H9 (cell line): ENCODE data around the gene RYR3. TPM values are rescaled to one million over a fixed set of nuclear protein-coding genes. Genes with fewer than 3 reads are reported as not detected.

Source experiments
- DNase-seq: peaks from one replicate; pipeline ENCODE4 v3.0.0-alpha.2; 2017
- H2AFZ ChIP-seq: one replicate; pipeline ENCODE4 v1.6.1; 2013; ENCODE audit warnings: mild to moderate bottlenecking, low read length, control low read depth, moderate library complexity
- H2AK5ac ChIP-seq: 2 replicates; pipeline ENCODE4 v1.6.1; 2013; ENCODE audit warnings: low read length, control low read depth, mixed read lengths; ENCODE audit not compliant: insufficient read length
- H2BK120ac ChIP-seq: one replicate; pipeline ENCODE4 v1.6.1; 2013; ENCODE audit warnings: low read depth, mild to moderate bottlenecking, low read length, control low read depth, inconsistent platforms; ENCODE audit not compliant: poor library complexity, severe bottlenecking
- H2BK12ac ChIP-seq: 2 replicates; pipeline ENCODE4 v1.6.1; 2013; ENCODE audit warnings: low read length, control low read depth, mixed read lengths, low read depth; ENCODE audit not compliant: insufficient read length
- H2BK15ac ChIP-seq: 2 replicates; pipeline ENCODE4 v1.6.1; 2013; ENCODE audit warnings: low read depth, low read length, control low read depth
- H2BK20ac ChIP-seq: one replicate; pipeline ENCODE4 v1.6.1; 2013; ENCODE audit warnings: low read depth, mild to moderate bottlenecking, low read length, control low read depth, inconsistent platforms; ENCODE audit not compliant: poor library complexity, severe bottlenecking
- H2BK5ac ChIP-seq: 2 replicates; pipeline ENCODE4 v1.6.1; 2013; ENCODE audit warnings: low read length, control low read depth, mixed read lengths; ENCODE audit not compliant: insufficient read length
- H3K14ac ChIP-seq: 2 replicates; pipeline ENCODE4 v1.6.1; 2013; ENCODE audit warnings: low read length, control low read depth; ENCODE audit not compliant: insufficient read depth
- H3K18ac ChIP-seq: 2 replicates; pipeline ENCODE4 v1.6.1; 2013; ENCODE audit warnings: low read depth, mild to moderate bottlenecking, mixed read lengths, low read length, control low read depth; ENCODE audit not compliant: insufficient read length
- H3K23ac ChIP-seq: 2 replicates; pipeline ENCODE4 v1.6.1; 2013; ENCODE audit warnings: low read length, control low read depth, mixed read lengths, low read depth; ENCODE audit not compliant: insufficient read length
- H3K23me2 ChIP-seq: 2 replicates; pipeline ENCODE4 v1.6.1; 2013; ENCODE audit warnings: low read depth, mild to moderate bottlenecking, mixed read lengths, low read length, control low read depth; ENCODE audit not compliant: insufficient read length, poor library complexity, severe bottlenecking
- H3K27ac ChIP-seq: 2 replicates; pipeline ENCODE4 v1.5.1; 2013; ENCODE audit warnings: low read length, control low read depth, mixed read lengths, low read depth; ENCODE audit not compliant: insufficient read length
- H3K27me3 ChIP-seq: 2 replicates; pipeline ENCODE4 v1.6.1; 2013; ENCODE audit warnings: low read length, control low read depth, inconsistent platforms; ENCODE audit not compliant: insufficient read depth
- H3K4ac ChIP-seq: 2 replicates; pipeline ENCODE4 v1.6.1; 2013; ENCODE audit warnings: low read depth, mild to moderate bottlenecking, control low read depth, inconsistent platforms, low read length, moderate library complexity
- H3K4me1 ChIP-seq: 2 replicates; pipeline ENCODE4 v1.6.1; 2013; ENCODE audit warnings: low read length, control low read depth, inconsistent platforms; ENCODE audit not compliant: insufficient read depth
- H3K4me2 ChIP-seq: 2 replicates; pipeline ENCODE4 v1.6.1; 2013; ENCODE audit warnings: low read length, control low read depth, mixed read lengths; ENCODE audit not compliant: insufficient read length, insufficient read depth
- H3K56ac ChIP-seq: 2 replicates; pipeline ENCODE4 v1.6.1; 2013; ENCODE audit warnings: low read depth, mild to moderate bottlenecking, mixed read lengths, low read length, control low read depth; ENCODE audit not compliant: insufficient read length
- H3K79me1 ChIP-seq: 2 replicates; pipeline ENCODE4 v1.6.1; 2013; ENCODE audit warnings: low read depth, mild to moderate bottlenecking, moderate library complexity, low read length, control low read depth, inconsistent platforms; ENCODE audit not compliant: insufficient read depth, poor library complexity, severe bottlenecking
- H3K79me2 ChIP-seq: 2 replicates; pipeline ENCODE4 v1.6.1; 2013; ENCODE audit warnings: low read length, control low read depth, inconsistent platforms; ENCODE audit not compliant: insufficient read depth
- H3K9ac ChIP-seq: 2 replicates; pipeline ENCODE4 v1.6.1; 2013; ENCODE audit warnings: low read length, control low read depth, mixed read lengths; ENCODE audit not compliant: insufficient read length; ENCODE audit errors: extremely low read depth
- H3K9me3 ChIP-seq: one replicate; pipeline ENCODE4 v1.6.1; 2013; ENCODE audit warnings: low read depth, low read length, inconsistent platforms; ENCODE audit not compliant: control insufficient read depth
- H3T11ph ChIP-seq: one replicate; pipeline ENCODE4 v1.6.1; 2013; ENCODE audit warnings: mild to moderate bottlenecking, low read length, control low read depth, inconsistent platforms
- H4K20me1 ChIP-seq: one replicate; pipeline ENCODE4 v1.6.1; 2013; ENCODE audit not compliant: control insufficient read depth, insufficient read length, insufficient read depth
- H4K5ac ChIP-seq: 2 replicates; pipeline ENCODE4 v1.6.1; 2013; ENCODE audit warnings: low read depth, mild to moderate bottlenecking, mixed read lengths, low read length, control low read depth; ENCODE audit not compliant: insufficient read length
- H4K8ac ChIP-seq: replicated peaks from 2 replicates; pipeline ENCODE4 v1.6.1; 2013; ENCODE audit warnings: low read length, control low read depth, mixed read lengths, low read depth; ENCODE audit not compliant: insufficient read length
- H4K91ac ChIP-seq: 2 replicates; pipeline ENCODE4 v1.6.1; 2013; ENCODE audit warnings: low read depth, mild to moderate bottlenecking, moderate library complexity, mixed read lengths, low read length, control low read depth; ENCODE audit not compliant: insufficient read length
- H3K27ac Mint-ChIP-seq, 3 experiments: 2 replicates in 2 of 3; 3 replicates in 1 of 3; pipeline ENCODE4 v1.8.0; 2020 to 2021; ENCODE audit warnings: mixed read lengths in 3 of 3, mild to moderate bottlenecking in 1 of 3, moderate library complexity in 1 of 3
- H3K27me3 Mint-ChIP-seq: 2 replicates; pipeline ENCODE4 v1.8.0; 2021; ENCODE audit warnings: low read depth, mild to moderate bottlenecking, moderate library complexity, mixed read lengths
- H3K36me3 Mint-ChIP-seq, 3 experiments: 2 replicates in 2 of 3; 3 replicates in 1 of 3; pipeline ENCODE4 v1.8.0; 2020 to 2021; ENCODE audit warnings: low read depth in 3 of 3, mixed read lengths in 3 of 3; ENCODE audit not compliant: insufficient read depth in 1 of 3
- H3K4me1 Mint-ChIP-seq, 2 experiments: 2 replicates each; pipeline ENCODE4 v1.8.0; 2020; ENCODE audit warnings: mixed read lengths in 2 of 2
- H3K4me3 Mint-ChIP-seq, 2 experiments: 2 replicates in 1 of 2; 3 replicates in 1 of 2; pipeline ENCODE4 v1.8.0; 2020 to 2021; ENCODE audit warnings: mild to moderate bottlenecking in 2 of 2, mixed read lengths in 2 of 2, moderate library complexity in 1 of 2
- H3K9me3 Mint-ChIP-seq, 2 experiments: 2 replicates in 1 of 2; 3 replicates in 1 of 2; pipeline ENCODE4 v1.8.0; 2020; ENCODE audit warnings: mild to moderate bottlenecking in 2 of 2, mixed read lengths in 2 of 2, moderate library complexity in 1 of 2
- WGBS: extraction: QIAGEN DNeasy Blood & Tissue Kit; methylation state at CpG from one replicate; pipeline ENCODE4 v1.1.7; 2013; ENCODE audit warnings: missing lambda C conversion rate, low lambda C conversion rate, mixed read lengths; ENCODE audit not compliant: insufficient read length; ENCODE audit errors: extremely low coverage; 5-methylcytosine and 5-hydroxymethylcytosine counted together
- total RNA-seq: library from RNA; stranded (reverse); gene quantifications from 2 replicates; pipeline ENCODE4 v1.2.1, GENCODE V29; 2021
- TF ChIP-seq, protein P1 (sequence below): fragments of 200-600 bp; sonication (generic); conservative IDR thresholded peaks from 3 replicates; pipeline ENCODE4 v1.8.0; 2021; ENCODE audit warnings: antibody characterized with exemption, mild to moderate bottlenecking

Gene RYR3
- total RNA-seq, 1 experiment from 2014 or later = 0.85 TPM

DNA sequence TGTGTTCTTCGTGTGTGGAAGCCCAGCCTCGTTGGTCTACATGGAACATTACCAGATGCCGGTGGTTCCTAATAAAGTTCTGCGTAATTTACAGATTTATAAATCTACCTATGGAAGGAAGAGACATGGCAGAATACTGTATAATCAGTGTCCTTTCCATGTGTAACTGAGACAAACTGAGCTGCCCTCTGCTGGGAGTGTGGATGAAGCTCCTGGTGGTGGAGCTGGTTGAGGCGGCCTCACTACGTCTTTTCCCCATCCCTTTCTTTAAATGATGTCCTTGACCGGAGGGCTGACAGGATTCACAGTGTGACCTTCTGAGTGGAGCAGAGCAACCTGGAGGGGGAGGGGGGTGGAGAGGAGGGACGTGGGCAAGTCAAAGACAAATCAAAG is 390.5 kb downstream of the RYR3 start:
- no peaks in the 10 kb centered on the region for H3K9me3 Mint-ChIP-seq
- no peak overlapping the region for H4K5ac ChIP-seq
- H4K20me1 ChIP-seq = no peaks in the 10 kb centered on the region
- no peak overlapping the region for H3K4me3 Mint-ChIP-seq
- H3K14ac ChIP-seq = no peak overlapping the region
- H3K27ac Mint-ChIP-seq = no peak overlapping the region
- no peak overlapping the region for H4K91ac ChIP-seq
- TF ChIP-seq, protein P1, sequence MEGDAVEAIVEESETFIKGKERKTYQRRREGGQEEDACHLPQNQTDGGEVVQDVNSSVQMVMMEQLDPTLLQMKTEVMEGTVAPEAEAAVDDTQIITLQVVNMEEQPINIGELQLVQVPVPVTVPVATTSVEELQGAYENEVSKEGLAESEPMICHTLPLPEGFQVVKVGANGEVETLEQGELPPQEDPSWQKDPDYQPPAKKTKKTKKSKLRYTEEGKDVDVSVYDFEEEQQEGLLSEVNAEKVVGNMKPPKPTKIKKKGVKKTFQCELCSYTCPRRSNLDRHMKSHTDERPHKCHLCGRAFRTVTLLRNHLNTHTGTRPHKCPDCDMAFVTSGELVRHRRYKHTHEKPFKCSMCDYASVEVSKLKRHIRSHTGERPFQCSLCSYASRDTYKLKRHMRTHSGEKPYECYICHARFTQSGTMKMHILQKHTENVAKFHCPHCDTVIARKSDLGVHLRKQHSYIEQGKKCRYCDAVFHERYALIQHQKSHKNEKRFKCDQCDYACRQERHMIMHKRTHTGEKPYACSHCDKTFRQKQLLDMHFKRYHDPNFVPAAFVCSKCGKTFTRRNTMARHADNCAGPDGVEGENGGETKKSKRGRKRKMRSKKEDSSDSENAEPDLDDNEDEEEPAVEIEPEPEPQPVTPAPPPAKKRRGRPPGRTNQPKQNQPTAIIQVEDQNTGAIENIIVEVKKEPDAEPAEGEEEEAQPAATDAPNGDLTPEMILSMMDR = no peak
- H2BK120ac ChIP-seq = no peak overlapping the region
- WGBS = no CpG with 5 or more reads among the region's 8 CpGs
- H3K4me1 ChIP-seq = no peaks in the 10 kb centered on the region
- H3K79me1 ChIP-seq = no peaks in the 10 kb centered on the region
- H3K27me3 Mint-ChIP-seq = peaks cover 4% of the 10 kb centered on the region; the same call in 1 of the 2 replicates
- no peaks in the 10 kb centered on the region; the same call in 1 of the 2 replicates for H3K27me3 ChIP-seq
- H3T11ph ChIP-seq = no peak overlapping the region
- no peak overlapping the region for H3K18ac ChIP-seq
- peak; percentile 32 for DNase-seq
- no peak overlapping the region for H3K9ac ChIP-seq
- H2AK5ac ChIP-seq = no peak overlapping the region
- H3K27ac ChIP-seq = no peak overlapping the region
- H2BK5ac ChIP-seq = no peak overlapping the region
- H2AFZ ChIP-seq = no peak overlapping the region
- H2BK15ac ChIP-seq = no peak overlapping the region
- no peaks in the 10 kb centered on the region for H3K23me2 ChIP-seq
- no peaks in the 10 kb centered on the region for H3K36me3 Mint-ChIP-seq
- no peaks in the 10 kb centered on the region for H3K9me3 ChIP-seq
- no peak overlapping the region for H3K56ac ChIP-seq
- peaks cover 14 to 18% of the 10 kb centered on the region in 2 experiments for H3K4me1 Mint-ChIP-seq
- H2BK12ac ChIP-seq = no peak overlapping the region
- no peak overlapping the region for H3K4me2 ChIP-seq
- H3K79me2 ChIP-seq = no peaks in the 10 kb centered on the region
- no peak overlapping the region for H4K8ac ChIP-seq
- H2BK20ac ChIP-seq = no peak overlapping the region
- no peak overlapping the region for H3K23ac ChIP-seq
- H3K4ac ChIP-seq = no peak overlapping the region
